GM12891 (cell line): ENCODE measurements around the gene LYRM4.

Experiments used
- PAX5 ChIP-seq: IDR thresholded peaks from 2 replicates; pipeline ENCODE4 v1.6.1; 2011; ENCODE audit warnings: low read length, moderate library complexity, mild to moderate bottlenecking; ENCODE audit not compliant: insufficient read depth, severe bottlenecking
- POLR2A ChIP-seq: IDR thresholded peaks from 2 replicates; pipeline ENCODE4 v1.6.1; 2011; ENCODE audit warnings: low read depth, low read length, control low read depth
- POLR2AphosphoS5 ChIP-seq: IDR thresholded peaks from 2 replicates; pipeline ENCODE4 v1.6.1; 2011; ENCODE audit warnings: low read depth, low read length, control low read depth
- POU2F2 ChIP-seq: IDR thresholded peaks from 2 replicates; pipeline ENCODE4 v1.6.1; 2011; ENCODE audit warnings: low read depth, mild to moderate bottlenecking, control low read depth, low read length, moderate library complexity
- SPI1 ChIP-seq: IDR thresholded peaks from 2 replicates; pipeline ENCODE4 v1.6.1; 2011; ENCODE audit warnings: low read depth, low read length, control low read depth
- TAF1 ChIP-seq: IDR thresholded peaks from 2 replicates; pipeline ENCODE4 v1.6.1; 2011; ENCODE audit warnings: low read depth, low read length, control low read depth

GRCh38 chr6:5083307-5083583 lies 177.5 kb downstream of the LYRM4 start:
- no peak for TF ChIP-seq POLR2A
- TF ChIP-seq TAF1 = no peak
- no peak for TF ChIP-seq POU2F2
- TF ChIP-seq PAX5 = no peak
- no peak for TF ChIP-seq SPI1
- no peak for TF ChIP-seq POLR2AphosphoS5
